SK-N-SH treated with all-trans-retinoic acid at 6 μM for 48 hours (cell line): ENCODE measurements around the gene KLHL29.

Source experiments
- ATAC-seq: fragments of 200-7000 bp; cut with Tn5 transposase; 3 replicates; pipeline ENCODE4 v1.9.1; 2020; ENCODE audit warnings: mild to moderate bottlenecking, moderate library complexity
- ARNTL ChIP-seq: fragments of 450-650 bp; formaldehyde crosslinking; IDR thresholded peaks from 2 replicates; pipeline ENCODE4 v1.5.0; 2020; ENCODE audit warnings: low read depth, mild to moderate bottlenecking, moderate library complexity, borderline replicate concordance
- BACH2 ChIP-seq: fragments of 250-450 bp; sonication (Bioruptor Pico); IDR thresholded peaks from 2 replicates; pipeline ENCODE4 v1.9.0; 2021; ENCODE audit warnings: mild to moderate bottlenecking, borderline replicate concordance
- CSDC2 ChIP-seq: fragments of 250-450 bp; sonication (Bioruptor Pico); IDR thresholded peaks from 2 replicates; pipeline ENCODE4 v1.5.0; 2020; ENCODE audit warnings: mild to moderate bottlenecking, moderate library complexity
- ESRRG ChIP-seq: fragments of 250-450 bp; sonication (Bioruptor Pico); IDR thresholded peaks from 2 replicates; pipeline ENCODE4 v1.6.1; 2021; ENCODE audit warnings: mild to moderate bottlenecking
- GLIS3 ChIP-seq: fragments of 250-450 bp; sonication (Bioruptor Pico); IDR thresholded peaks from 2 replicates; pipeline ENCODE4 v1.5.0; 2020; ENCODE audit warnings: mild to moderate bottlenecking, moderate library complexity
- ISL1 ChIP-seq: fragments of 250-450 bp; sonication (Bioruptor Pico); IDR thresholded peaks from 2 replicates; pipeline ENCODE4 v2.1.2; 2022; ENCODE audit warnings: mild to moderate bottlenecking, moderate library complexity
- OSR1 ChIP-seq: fragments of 250-450 bp; sonication (Bioruptor Pico); IDR thresholded peaks from 2 replicates; pipeline ENCODE4 v1.8.0; 2022; ENCODE audit warnings: moderate library complexity, mild to moderate bottlenecking, inconsistent platforms
- RARB ChIP-seq: fragments of 250-450 bp; sonication (Bioruptor Pico); IDR thresholded peaks from 2 replicates; pipeline ENCODE4 v1.8.0; 2021; ENCODE audit warnings: mild to moderate bottlenecking, moderate library complexity
- SNAI2 ChIP-seq: fragments of 250-450 bp; sonication (Bioruptor Pico); IDR thresholded peaks from 2 replicates; pipeline ENCODE4 v1.5.0; 2020; ENCODE audit warnings: mild to moderate bottlenecking, moderate library complexity
- TCF4 ChIP-seq: fragments of 250-450 bp; sonication (Bioruptor Pico); IDR thresholded peaks from 2 replicates; pipeline ENCODE4 v1.8.0; 2021; ENCODE audit warnings: mild to moderate bottlenecking, moderate library complexity, borderline replicate concordance
- TOX ChIP-seq: fragments of 250-450 bp; sonication (Bioruptor Pico); IDR thresholded peaks from 2 replicates; pipeline ENCODE4 v1.8.0; 2021; ENCODE audit warnings: mild to moderate bottlenecking, moderate library complexity, borderline replicate concordance
- ZC3H10 ChIP-seq: fragments of 250-450 bp; sonication (Bioruptor Pico); IDR thresholded peaks from 2 replicates; pipeline ENCODE4 v1.5.1; 2021; ENCODE audit warnings: mild to moderate bottlenecking, moderate library complexity
- ZFP3 ChIP-seq: fragments of 250-450 bp; sonication (Bioruptor Pico); IDR thresholded peaks from 2 replicates; pipeline ENCODE4 v1.5.0; 2020; ENCODE audit warnings: mild to moderate bottlenecking, moderate library complexity
- ZFP30 ChIP-seq: fragments of 450-650 bp; formaldehyde crosslinking; IDR thresholded peaks from 2 replicates; pipeline ENCODE4 v1.5.0; 2022; ENCODE audit warnings: mild to moderate bottlenecking, moderate library complexity
- ZNF565 ChIP-seq: fragments of 450-650 bp; formaldehyde crosslinking; conservative IDR thresholded peaks from 2 replicates; pipeline ENCODE4 v1.5.0; 2020; ENCODE audit warnings: low read depth, mild to moderate bottlenecking, moderate library complexity
- ZNF70 ChIP-seq: fragments of 450-650 bp; formaldehyde crosslinking; IDR thresholded peaks from 2 replicates; pipeline ENCODE4 v1.5.0; 2020; ENCODE audit warnings: mild to moderate bottlenecking, moderate library complexity
- ZNF8 ChIP-seq: fragments of 450-650 bp; formaldehyde crosslinking; IDR thresholded peaks from 2 replicates; pipeline ENCODE4 v1.5.0; 2020; ENCODE audit warnings: mild to moderate bottlenecking, moderate library complexity
- TF ChIP-seq, protein P1 (sequence below): fragments of 250-450 bp; sonication (Bioruptor Pico); IDR thresholded peaks from 2 replicates; pipeline ENCODE4 v1.5.1; 2021; ENCODE audit warnings: mild to moderate bottlenecking, moderate library complexity
- TF ChIP-seq, protein P2 (sequence below): fragments of 250-450 bp; sonication (Bioruptor Pico); IDR thresholded peaks from 2 replicates; pipeline ENCODE4 v1.8.0; 2020; ENCODE audit warnings: mild to moderate bottlenecking, moderate library complexity, borderline replicate concordance
- TF ChIP-seq, protein P3 (sequence below): fragments of 250-450 bp; sonication (Bioruptor Pico); IDR thresholded peaks from 2 replicates; pipeline ENCODE4 v1.8.0; 2021; ENCODE audit warnings: low read depth, mild to moderate bottlenecking, moderate library complexity, borderline replicate concordance
- TF ChIP-seq, protein P4 (sequence below): fragments of 250-450 bp; sonication (Bioruptor Pico); IDR thresholded peaks from 2 replicates; pipeline ENCODE4 v1.5.1; 2020; ENCODE audit warnings: low read depth, mild to moderate bottlenecking, moderate library complexity

KLHL29 gene

DNA sequence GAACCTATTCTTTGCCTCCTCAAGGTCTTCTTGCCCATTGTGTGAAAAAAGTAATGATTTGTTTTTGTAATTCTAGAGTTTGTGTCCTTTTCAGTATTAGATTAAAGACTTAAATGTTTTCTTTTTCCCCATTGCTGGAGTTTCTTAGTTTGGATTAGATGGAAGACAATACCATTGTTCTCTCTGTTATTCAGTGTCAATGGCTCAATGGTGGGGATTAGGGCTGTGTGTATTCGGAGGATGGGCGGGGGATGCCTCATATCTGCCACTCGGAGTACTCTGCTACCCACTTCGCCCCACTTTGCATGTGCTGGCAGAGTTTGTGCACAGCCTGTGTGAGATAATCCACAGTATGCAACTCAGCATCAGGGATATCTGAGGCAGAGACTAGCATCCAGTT lies 90.1 kb downstream of the KLHL29 start:
- ATAC-seq, result no peak
- no peak for TF ChIP-seq CSDC2 (CRISPR knock-in tag)
- no peak for TF ChIP-seq GLIS3 (CRISPR knock-in tag)
- TF ChIP-seq ZNF8 (CRISPR knock-in tag), result no peak
- TF ChIP-seq RARB, result no peak
- TF ChIP-seq, protein P1, sequence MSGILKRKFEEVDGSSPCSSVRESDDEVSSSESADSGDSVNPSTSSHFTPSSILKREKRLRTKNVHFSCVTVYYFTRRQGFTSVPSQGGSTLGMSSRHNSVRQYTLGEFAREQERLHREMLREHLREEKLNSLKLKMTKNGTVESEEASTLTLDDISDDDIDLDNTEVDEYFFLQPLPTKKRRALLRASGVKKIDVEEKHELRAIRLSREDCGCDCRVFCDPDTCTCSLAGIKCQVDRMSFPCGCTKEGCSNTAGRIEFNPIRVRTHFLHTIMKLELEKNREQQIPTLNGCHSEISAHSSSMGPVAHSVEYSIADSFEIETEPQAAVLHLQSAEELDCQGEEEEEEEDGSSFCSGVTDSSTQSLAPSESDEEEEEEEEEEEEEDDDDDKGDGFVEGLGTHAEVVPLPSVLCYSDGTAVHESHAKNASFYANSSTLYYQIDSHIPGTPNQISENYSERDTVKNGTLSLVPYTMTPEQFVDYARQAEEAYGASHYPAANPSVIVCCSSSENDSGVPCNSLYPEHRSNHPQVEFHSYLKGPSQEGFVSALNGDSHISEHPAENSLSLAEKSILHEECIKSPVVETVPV (CRISPR knock-in tag), result no peak
- no peak for TF ChIP-seq SNAI2 (CRISPR knock-in tag)
- no peak for TF ChIP-seq ARNTL (CRISPR knock-in tag)
- no peak for TF ChIP-seq ZC3H10
- no peak for TF ChIP-seq ISL1 (CRISPR knock-in tag)
- TF ChIP-seq OSR1, result no peak
- TF ChIP-seq, protein P2, sequence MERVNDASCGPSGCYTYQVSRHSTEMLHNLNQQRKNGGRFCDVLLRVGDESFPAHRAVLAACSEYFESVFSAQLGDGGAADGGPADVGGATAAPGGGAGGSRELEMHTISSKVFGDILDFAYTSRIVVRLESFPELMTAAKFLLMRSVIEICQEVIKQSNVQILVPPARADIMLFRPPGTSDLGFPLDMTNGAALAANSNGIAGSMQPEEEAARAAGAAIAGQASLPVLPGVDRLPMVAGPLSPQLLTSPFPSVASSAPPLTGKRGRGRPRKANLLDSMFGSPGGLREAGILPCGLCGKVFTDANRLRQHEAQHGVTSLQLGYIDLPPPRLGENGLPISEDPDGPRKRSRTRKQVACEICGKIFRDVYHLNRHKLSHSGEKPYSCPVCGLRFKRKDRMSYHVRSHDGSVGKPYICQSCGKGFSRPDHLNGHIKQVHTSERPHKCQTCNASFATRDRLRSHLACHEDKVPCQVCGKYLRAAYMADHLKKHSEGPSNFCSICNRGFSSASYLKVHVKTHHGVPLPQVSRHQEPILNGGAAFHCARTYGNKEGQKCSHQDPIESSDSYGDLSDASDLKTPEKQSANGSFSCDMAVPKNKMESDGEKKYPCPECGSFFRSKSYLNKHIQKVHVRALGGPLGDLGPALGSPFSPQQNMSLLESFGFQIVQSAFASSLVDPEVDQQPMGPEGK, result no peak
- TF ChIP-seq TOX (CRISPR knock-in tag), result no peak
- no peak for TF ChIP-seq BACH2 (CRISPR knock-in tag)
- TF ChIP-seq, protein P3, sequence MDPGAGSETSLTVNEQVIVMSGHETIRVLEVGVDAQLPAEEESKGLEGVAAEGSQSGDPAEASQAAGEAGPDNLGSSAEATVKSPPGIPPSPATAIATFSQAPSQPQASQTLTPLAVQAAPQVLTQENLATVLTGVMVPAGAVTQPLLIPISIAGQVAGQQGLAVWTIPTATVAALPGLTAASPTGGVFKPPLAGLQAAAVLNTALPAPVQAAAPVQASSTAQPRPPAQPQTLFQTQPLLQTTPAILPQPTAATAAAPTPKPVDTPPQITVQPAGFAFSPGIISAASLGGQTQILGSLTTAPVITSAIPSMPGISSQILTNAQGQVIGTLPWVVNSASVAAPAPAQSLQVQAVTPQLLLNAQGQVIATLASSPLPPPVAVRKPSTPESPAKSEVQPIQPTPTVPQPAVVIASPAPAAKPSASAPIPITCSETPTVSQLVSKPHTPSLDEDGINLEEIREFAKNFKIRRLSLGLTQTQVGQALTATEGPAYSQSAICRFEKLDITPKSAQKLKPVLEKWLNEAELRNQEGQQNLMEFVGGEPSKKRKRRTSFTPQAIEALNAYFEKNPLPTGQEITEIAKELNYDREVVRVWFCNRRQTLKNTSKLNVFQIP (CRISPR knock-in tag), result no peak
- no peak for TF ChIP-seq ZFP30
- TF ChIP-seq, all 23 proteins: peak for 0

DNA sequence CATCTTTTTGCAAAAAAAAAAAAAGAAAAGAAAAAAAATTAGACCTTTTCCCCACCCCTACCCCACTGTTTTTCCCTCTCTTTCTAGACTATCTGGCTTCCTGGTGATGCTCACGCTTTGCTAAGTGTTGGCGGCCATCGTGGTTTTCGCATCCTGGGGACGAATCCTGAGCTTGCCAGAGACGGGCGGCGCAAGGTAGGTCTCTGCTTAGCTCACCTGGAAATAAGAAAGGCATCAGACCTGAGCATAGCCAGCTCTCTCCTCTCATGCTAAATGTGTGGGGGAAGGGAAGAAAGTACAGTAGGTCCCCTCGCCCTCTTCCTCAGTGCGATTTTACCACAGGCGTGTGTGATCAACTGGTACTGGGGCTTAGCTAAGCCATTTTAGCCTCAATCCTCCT lies 90.5 kb downstream of the KLHL29 start:
- no peak for TF ChIP-seq ZC3H10
- ATAC-seq, result no peak

DNA sequence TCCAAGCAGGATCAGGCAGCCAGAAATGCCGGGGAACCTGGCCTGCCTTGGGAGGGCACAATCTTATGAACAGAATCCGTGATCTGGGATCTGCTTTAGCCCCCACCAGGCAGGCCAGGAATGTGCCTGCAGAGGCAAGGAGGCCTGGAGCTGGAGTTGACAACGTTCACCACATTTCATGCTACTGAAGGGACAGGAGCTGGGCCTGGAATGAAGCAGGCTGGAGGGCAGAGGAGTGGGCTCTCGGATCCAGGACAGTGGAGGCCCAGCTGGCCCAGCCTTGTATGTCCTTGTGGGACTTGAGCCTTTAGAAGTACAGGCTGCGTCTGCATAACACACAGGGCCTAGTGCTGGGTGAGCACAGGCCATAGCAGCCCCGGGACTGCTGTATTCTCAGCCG lies 91.8 kb downstream of the KLHL29 start:
- TF ChIP-seq SNAI2 (CRISPR knock-in tag), result no peak
- no peak for TF ChIP-seq ESRRG (CRISPR knock-in tag)
- TF ChIP-seq, protein P3 (CRISPR knock-in tag), result no peak
- no peak for TF ChIP-seq ZNF8 (CRISPR knock-in tag)
- TF ChIP-seq, protein P4, sequence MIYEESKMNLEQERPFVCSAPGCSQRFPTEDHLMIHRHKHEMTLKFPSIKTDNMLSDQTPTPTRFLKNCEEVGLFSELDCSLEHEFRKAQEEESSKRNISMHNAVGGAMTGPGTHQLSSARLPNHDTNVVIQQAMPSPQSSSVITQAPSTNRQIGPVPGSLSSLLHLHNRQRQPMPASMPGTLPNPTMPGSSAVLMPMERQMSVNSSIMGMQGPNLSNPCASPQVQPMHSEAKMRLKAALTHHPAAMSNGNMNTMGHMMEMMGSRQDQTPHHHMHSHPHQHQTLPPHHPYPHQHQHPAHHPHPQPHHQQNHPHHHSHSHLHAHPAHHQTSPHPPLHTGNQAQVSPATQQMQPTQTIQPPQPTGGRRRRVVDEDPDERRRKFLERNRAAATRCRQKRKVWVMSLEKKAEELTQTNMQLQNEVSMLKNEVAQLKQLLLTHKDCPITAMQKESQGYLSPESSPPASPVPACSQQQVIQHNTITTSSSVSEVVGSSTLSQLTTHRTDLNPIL (CRISPR knock-in tag), result no peak
- no peak for TF ChIP-seq ISL1 (CRISPR knock-in tag)
- no peak for TF ChIP-seq ZNF70 (CRISPR knock-in tag)
- TF ChIP-seq CSDC2 (CRISPR knock-in tag), result no peak
- no peak for TF ChIP-seq TCF4 (CRISPR knock-in tag)
- TF ChIP-seq ZC3H10, result no peak
- TF ChIP-seq, protein P1 (CRISPR knock-in tag), result no peak
- ATAC-seq, result no peak

DNA sequence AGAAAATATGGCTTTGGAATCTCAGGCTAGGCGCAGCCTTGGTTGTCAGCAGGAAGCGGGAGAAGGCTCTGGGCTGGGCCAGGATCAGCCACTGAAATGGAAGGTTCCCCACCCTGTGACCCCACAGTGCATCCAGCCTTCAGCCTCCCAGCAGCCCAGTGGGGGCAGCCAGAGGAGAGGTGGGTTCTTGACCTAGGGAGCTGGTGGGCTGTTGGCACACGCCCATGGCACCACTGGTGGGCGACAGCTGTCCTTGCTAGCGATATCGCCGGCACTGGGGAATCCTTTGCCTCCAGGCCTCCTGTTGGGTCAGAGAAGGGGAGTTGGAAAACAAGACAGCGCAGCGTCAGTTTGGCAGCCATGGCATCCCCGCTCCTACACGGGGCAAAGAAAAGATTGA lies 92.4 kb downstream of the KLHL29 start:
- ATAC-seq, result no peak
- TF ChIP-seq ZFP3 (CRISPR knock-in tag) (no peak), ZNF565 (CRISPR knock-in tag) (no peak), ZC3H10 (no peak)
- TF ChIP-seq, all 23 proteins: peak for 0
